HTERT RPE-1 (cell line): Measurements from ENCODE around the gene FBN2.
"Not testable (repeated sequence)": the region's sequence is repeated elsewhere in the genome, so short reads cannot be mapped to it uniquely, and the experiment has no call there.

ENCODE experiments used
- in situ Hi-C: fragments of 300-500 bp; cut with MboI; formaldehyde crosslinking; loops from 4 replicates; pipeline ENCODE4 v1.14.3; 2020; ENCODE audit warnings: low sequenced_read_pairs

The FBN2 gene

DNA sequence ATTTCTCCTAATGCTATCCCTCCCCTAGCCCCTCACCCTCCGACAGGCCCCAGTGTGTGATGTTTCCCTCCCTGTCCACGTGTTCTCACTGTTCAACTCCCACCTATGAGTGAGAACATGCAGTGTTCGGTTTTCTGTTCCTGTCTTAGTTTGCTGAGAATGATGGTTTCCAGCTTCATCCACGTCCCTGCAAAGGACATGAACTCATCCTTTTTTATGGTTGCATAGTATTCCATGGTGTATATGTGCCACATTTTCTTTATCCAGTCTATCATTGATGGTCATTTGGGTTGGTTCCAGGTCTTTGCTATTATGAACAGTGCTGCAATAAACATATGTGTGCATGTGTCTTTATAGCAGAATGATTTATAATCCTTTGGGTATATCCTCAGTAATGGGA lies 216.6 kb downstream of the FBN2 start:
- in situ Hi-C loops = not testable (repeated sequence)

DNA sequence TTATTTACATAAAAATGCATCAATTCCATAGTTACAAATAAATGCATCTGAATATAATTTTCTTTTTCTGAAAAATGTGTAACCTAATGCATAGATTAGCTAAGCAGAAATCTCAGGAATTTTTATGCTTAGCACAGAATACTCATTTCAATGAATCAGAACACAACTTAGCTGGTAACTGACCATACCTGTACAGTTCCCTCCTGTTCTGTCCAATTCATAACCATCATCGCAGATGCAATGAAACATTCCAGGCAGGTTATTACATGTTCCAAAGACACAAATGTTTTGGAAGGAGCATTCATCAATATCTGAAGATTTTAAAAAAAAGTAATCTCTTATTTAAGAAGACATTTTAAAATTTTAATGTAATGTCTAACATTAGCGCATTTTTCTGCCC lies 219.4 kb downstream of the FBN2 start:
- in situ Hi-C loops = no loop called here

DNA sequence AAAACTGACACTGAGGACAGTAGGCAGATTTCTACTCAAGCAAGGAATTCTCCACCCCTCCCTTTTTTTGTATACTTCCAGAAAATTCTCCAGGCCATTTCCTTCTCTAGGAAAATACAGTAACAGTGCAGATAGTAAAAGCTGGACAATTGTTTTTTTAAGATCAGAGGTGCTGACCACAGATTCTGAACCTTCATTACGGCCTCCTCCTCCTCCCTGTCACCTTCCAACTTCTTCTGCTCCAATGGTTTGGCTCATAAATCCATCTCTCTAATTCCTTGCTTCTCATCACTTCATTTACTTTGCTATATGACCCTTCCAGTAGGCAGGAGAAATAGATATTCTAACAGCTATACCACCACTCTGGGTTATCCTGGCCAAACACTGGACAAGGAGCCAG lies 220.6 kb downstream of the FBN2 start:
- in situ Hi-C loops = no loop called here

DNA sequence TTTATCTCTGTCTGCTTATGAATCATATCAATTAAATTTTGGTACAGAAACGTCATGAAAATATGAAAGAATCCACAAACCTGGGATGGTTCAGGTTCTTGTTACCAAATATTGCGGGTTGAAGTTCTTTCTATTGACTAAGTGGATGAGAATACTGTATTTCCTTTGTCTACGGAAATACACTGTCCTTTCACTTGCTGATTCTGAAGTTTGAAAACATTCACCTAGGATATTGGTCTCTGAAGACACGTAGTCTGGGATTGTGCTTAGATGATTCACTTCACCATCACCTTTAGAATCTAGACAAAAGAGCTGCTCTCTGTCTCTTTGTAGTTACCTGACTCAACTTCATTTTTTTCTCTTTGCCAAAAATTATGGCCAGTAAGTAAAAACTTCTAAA lies 222.4 kb downstream of the FBN2 start:
- in situ Hi-C loops = no loop called here

DNA sequence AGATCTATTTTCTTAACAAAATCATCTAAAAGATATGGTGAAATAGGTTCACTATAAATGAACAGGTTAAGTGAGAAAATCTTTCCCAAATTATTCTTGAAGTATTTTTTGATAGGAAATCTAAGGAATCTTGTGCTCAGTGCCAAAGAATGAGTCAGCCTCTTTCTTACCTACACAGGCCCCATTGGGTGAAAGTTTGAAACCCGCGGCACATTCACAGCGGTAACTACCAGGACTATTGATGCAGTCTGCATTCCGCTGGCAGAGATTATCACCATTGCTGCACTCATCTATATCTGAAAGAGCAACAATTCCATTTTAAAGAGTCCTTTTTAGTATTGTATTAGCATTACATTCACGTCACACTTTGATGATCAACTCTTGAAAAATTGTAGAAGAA lies 232.7 kb downstream of the FBN2 start:
- in situ Hi-C loops = no loop called here

DNA sequence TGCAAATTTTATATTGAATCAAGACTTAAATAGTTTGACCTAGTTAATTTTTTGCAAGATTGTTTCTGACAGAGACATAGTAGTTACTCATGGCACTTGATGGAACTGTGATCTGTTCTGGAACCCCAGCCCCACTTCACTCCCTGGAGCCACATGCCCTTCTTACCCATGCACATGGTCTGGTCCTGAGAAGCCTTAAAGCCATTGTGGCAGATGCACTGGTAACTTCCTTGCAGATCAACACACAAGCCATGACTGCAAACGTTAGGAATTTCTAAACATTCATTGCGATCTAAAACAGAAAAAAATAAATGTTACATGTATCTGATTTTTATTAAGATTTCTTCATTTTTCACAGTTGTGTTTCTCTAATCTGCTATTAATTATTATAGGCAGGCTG lies 233.3 kb downstream of the FBN2 start:
- in situ Hi-C loops = no loop called here

DNA sequence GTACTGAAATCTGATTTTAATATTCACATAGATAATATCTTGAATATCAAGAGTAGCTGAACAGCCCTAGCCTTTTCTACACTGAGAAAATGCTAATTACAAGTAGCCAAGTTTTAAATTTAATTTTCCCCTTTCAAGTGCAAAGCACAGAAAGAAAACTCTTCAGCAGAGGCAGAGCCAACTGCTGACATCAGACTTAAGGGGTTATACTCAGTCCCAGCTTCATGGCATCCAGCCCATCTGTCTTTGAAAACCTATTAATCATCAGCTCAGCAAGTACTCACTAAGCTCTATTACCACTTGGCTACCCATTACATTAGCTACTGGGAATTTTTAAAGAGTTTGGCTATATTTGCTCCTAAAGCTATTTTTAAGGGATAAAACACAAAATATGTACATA lies 234.0 kb downstream of the FBN2 start:
- in situ Hi-C loops = no loop called here

DNA sequence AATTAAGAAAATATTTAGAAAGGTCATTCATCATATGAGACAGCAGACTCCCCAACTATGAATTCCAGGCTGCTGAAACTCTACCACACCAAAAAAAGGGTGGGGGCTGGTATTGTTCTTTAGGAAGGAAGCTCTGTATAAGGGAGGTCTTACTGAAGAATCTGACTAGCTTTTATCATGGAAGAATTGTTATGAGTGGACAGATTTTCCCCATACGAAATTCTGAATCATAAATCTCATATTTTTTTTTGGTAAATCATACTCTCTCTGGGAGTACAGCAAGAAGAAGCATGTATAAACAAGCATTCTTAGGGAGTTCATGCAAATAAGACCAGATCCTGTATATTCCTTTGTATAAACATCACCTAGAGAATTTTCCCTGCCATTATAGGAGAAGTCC lies 234.5 kb downstream of the FBN2 start:
- in situ Hi-C loops = no loop called here

DNA sequence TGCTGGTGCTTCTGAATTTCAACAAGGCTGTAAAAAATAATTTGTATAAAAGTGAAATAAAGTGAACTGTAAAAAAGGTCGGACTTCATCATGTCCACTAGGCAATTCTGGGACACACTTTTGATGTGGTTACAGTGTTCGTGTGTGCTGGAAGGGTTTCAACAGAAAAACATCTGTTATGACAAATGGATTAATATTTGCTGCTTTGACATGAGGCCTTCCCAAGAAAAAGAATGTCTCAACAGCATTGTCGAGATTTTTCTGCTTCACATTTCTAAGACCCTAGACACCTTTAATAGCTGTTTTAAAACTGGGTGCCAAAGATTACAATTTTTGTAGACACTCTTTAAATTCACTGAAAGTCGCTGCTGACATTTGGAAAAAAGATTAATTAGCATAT lies 237.9 kb downstream of the FBN2 start:
- in situ Hi-C loops = no loop called here

DNA sequence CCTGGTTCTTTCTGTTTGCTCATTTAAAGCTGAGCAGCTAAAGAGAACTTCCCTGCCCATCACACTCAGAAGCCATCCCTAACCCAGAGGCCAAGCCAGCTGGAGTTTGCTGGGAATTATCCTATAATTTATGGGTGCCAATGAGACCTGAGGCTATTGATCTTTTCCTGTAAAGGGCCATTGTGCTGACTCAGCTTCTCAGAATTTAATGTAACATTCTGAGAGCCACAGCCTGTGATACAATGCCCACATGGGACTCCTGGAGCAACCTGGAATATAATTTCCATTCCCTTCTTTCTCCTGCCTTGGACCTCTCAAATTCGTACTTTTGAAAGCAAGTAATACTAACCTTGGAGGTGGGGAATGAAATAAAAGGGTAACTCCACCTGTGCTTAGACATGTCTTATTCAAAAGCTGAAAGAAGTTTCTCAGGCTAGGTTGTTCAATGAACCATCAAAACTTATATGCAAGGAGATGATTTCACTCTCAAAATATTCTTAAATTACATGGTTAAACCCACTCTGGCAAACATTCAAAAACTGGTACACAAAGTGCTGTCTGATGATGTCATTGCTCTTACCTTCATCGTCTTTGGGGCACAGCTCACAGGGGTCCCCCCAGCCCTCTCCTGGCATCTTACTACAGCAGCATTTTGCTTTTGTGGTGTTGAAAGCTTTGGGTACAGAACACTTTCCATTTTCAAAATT lies 247.7 kb downstream of the FBN2 start:
- in situ Hi-C loops = no loop called here

DNA sequence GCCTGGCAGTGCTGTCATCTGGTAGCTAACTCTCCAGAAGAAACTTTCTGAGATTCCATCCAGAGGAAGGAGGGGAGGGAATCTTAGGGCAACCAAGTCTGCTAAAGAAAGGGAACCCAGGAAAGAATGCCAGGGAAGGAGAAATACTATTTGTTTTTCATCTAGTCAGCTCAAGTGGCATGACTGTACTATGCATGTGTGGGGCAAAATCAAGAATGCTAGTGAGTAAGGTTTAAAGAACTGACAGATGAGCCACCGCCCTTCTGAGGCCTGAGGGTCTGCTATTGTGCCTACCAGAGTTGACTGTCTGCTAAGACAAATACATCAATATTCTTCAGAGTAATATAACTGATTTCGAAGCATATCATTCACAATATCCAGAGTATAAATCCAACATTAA lies 250.3 kb downstream of the FBN2 start:
- in situ Hi-C loops = no loop called here

DNA sequence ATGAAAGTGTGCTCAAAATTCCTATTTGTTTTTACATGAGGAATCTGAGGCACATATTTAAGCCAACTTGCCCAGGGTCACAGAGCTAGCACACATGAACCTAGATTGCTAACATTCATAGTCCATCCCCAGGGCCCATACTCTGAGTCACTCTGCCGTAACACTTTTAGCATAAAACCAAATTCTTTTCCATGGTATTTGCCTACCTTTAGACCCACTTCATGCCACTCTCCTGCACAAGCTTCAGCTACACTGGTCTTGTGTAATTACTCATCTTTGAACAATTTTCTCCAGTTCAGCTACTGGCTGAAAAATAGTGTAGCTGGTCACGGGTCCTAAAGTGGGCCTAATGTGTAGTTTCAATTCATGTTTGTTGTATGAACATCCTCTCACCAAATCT lies 253.8 kb downstream of the FBN2 start:
- in situ Hi-C loops = no loop called here

DNA sequence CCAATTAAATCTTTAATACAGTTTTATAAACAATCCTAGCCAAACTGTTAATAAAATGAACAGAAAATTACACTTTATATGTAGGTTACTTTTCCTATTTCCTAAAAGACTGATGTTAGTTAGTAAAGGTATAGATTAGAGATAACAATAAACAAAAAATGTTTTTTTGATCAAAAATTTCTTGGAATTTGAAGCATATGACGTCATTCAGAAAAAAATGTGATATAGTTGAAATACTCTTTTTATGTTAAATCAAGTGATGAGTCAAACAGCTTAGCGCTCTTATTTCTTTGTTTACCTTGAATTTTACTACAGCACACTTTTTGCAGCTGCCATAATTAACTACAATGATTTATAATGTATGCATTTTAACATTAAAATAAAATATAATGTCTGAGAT lies 258.7 kb downstream of the FBN2 start:
- in situ Hi-C loops = no loop called here

DNA sequence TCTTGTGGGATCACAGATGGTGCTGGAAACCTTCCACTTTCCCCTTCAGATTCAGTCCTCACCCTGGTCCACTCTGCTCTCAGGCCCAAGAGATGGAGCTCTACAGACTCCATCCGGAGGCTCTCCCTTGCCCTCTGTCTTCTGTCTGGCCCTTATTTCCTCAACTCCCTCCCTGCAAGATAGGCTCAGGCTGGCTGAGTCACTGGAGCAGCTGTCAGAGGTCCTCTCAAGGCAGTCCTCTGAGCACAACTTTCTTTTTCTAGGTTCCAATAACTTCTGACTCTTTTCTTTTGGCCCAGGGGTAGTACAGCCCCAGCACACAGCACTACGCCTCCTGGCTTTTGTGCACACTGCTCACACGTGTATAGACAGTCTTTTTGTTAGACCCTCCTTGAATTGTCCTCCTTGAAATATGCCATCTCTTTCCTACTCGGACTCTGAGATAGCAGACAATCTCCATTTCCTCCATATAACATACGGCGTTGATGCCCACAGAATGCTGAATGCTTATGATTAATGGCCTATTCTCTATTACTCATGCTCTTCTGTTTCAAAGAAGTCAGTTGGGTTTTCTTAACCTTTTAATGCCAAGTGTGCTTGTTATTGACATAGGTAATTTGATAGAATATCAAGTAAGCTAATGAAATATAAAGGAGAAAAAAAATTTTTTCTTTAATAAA lies 261.4 kb downstream of the FBN2 start:
- in situ Hi-C loops = no loop called here

DNA sequence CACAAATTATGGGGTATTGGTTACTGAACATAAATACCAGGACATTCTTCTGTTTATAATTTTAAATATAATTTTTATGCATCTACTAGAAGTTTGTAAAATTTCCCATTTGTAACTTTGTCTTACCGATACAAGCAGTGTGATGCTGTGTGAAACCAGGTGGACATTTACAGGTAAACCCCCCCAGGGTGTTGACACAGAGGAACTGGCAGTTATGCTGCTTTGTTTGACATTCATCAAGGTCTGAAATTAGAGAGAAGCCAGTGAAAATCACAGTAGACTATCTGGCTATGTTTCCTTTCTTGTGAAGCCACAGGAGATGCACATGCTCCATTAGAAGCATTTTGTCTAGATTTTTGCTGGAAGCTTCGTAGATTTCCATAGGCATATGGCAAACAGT lies 263.6 kb downstream of the FBN2 start:
- in situ Hi-C loops = no loop called here

DNA sequence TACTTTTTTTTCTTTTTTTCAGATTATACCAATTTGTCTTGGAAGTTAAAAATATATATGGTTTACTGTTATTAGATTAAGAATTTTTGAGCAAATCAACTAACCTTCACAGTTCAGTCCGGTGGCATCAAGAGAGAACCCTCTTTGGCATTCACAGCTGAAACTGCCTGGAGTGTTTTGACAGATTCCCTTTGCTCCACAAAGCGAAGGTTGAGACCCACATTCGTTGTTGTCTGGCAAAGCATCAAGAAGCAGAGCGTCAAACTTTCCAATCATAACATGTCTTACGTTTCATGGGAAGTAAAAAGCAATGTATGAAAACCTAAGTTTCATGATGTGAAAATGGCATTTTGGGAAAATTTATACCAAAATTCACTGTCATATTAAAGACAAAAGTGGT lies 264.3 kb downstream of the FBN2 start:
- in situ Hi-C loops = no loop called here

DNA sequence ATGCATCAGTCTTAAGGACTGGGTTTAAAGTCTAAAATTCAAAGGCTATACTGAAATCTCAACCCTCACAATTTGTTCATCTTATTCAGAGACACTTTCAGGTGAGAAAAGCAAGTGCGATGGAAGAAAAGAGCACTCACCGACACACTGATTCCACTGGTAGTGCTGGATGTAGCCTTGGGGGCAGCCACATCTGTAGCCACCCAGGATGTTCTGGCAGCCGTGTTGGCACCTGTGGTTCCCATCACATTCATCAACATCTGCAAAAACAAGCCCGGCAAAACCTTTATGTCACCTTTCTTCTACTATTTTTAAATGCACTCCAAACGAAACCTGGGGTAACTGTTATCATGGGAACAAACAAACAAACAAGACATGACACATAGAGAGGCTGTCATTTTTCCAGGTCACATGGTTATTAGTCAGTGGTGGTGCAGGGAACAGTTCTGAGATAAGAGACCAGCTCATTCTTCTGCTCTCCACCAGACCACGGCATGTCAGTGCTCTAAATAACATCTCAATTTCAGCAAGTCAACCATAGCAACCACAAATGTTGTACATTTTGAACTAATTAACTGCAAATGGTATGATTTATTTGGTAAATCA lies 266.1 kb downstream of the FBN2 start:
- in situ Hi-C loops = no loop called here

DNA sequence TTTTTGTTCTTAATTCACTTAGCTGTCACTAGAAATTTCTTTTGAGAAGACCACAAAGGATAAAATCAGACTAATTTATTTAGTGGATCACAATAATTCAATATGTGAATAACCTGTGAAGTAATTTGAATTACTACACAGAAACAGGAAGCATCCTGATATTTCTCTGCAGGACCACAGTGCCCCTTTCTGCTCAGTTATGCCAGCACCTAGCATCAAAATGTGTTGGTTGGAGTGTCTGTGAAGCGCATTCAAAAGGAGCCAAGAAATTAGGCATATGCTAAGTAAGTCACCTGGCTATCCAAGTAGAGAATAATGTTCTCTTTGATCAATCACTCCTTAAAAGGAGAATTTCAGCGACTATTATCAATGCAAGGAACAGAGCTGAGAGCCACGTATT lies 267.0 kb downstream of the FBN2 start:
- in situ Hi-C loops = no loop called here

DNA sequence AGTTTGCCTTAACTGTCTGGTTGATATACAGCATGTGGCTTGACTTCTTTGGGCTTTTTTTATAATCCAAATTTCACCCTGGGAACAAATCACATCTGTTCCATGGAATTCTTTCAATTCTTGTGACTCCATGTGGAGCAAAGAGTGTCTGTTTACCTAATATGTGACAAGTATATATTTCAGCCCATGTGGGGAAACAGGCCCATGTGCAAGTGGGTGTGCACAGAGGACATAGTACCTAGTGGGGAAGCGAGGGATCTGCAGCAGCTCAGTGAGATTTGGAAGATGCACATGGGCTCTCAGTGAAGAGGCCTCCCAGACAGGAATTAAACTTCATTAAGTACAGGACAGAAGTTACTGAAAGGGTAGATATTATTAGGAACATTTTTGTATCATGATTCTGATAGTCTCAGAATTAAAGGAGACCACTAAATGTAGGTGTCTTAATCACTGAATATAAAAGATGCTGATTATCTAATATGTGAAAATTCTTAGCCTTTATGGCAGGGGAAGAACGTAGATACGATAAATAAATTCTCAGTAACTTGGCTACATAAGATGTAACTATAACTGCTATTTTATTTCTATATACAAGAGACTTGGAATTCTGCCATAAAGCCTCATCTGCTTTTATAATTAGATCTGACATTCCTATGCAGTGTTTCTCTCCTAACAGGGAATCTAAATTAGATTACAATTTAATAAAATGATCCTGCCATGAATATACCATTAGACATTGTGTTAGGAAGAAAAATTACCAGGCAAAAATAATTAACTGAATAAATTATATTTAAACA lies 273.3 kb downstream of the FBN2 start:
- in situ Hi-C loops = no loop called here

DNA sequence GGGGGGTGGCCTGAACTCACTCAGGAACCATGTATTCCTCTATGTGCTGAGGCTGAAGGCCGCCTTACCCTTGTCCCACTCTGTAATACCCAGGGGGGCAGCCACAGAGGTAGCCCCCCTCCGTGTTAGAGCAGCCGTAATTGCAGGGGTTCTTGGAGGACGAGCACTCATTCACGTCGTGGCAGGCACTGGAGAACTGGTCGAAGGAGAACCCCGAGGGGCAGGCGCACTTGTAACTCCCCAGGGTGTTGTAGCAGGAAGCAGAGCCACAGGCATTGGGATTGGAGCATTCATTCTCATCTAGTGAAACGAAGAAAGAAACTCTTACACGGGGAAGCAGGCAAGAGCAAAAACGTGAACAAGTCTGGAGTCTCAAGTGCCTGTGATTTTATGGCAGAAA lies 274.7 kb downstream of the FBN2 start:
- in situ Hi-C loops = no loop called here

DNA sequence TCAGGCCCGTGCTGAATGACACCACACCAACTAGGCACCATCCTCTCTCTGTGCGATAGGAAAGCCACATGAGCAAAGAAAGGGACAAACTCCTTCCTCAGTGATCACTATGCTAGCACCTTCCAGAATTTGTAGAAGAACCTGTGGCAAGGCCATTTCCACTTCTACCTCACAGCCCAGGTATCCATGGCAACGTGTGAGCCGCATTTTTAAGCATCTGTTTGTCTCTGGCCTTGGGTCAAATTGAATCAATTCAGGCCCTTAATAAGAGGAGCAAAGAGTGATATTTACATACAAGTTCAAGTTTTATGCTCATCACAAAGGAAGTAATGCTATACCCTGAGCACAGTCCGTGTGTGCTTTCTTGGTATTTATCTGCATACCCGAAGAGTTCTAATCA lies 275.1 kb downstream of the FBN2 start:
- in situ Hi-C loops = no loop called here

DNA sequence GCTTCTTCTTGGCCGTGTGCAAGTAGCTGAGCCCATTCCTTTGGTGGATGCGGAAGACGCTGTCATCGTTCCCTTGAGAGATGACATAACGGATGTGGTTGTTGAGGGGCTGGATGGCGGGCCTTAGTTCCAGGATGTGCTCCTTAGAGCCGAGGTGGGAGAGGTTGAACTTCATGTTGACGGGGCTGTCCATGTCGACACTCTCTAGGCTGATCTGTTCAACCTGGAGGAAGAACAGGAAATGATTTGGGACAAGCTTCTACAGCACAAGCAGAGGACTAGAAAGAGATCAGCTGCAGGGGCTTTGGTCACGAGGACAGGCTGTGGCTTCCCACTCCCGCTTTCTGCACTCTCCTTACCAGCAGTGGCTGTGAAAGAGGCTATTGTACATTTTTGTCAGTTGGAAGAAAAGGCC lies 278.4 kb downstream of the FBN2 start:
- in situ Hi-C loops = no loop called here
